Gastroesophageal sphincter (tissue), 3 donors: Measurements from ENCODE around the gene MUC20.

Experiments used
- EP300 ChIP-seq: sonication (generic); formaldehyde crosslinking; IDR thresholded peaks from one replicate; pipeline ENCODE4 v1.6.1; 2017; ENCODE audit warnings: antibody characterized with exemption, mild to moderate bottlenecking
- POLR2A ChIP-seq, 2 donors: fragments of 450-650 bp; IDR thresholded peaks; one replicate each; pipeline ENCODE4 v1.6.1; 2017; ENCODE audit warnings: antibody characterized with exemption in 2 of 2, mild to moderate bottlenecking in 2 of 2, moderate library complexity in 1 of 2
- POLR2AphosphoS5 ChIP-seq: sonication (generic); formaldehyde crosslinking; IDR thresholded peaks from one replicate; pipeline ENCODE4 v1.6.1; 2017; ENCODE audit warnings: antibody characterized with exemption
- TF ChIP-seq, protein P1 (sequence below), 4 experiments: fragments of 200-600 bp in 2 of 4; fragments of 450-650 bp in 2 of 4; sonication (generic) in 1 of 4; IDR thresholded peaks; one replicate each; pipeline ENCODE4 v1.5.1; 2017 to 2019; ENCODE audit warnings: antibody characterized with exemption in 4 of 4, mild to moderate bottlenecking in 2 of 4, moderate library complexity in 2 of 4

DNA sequence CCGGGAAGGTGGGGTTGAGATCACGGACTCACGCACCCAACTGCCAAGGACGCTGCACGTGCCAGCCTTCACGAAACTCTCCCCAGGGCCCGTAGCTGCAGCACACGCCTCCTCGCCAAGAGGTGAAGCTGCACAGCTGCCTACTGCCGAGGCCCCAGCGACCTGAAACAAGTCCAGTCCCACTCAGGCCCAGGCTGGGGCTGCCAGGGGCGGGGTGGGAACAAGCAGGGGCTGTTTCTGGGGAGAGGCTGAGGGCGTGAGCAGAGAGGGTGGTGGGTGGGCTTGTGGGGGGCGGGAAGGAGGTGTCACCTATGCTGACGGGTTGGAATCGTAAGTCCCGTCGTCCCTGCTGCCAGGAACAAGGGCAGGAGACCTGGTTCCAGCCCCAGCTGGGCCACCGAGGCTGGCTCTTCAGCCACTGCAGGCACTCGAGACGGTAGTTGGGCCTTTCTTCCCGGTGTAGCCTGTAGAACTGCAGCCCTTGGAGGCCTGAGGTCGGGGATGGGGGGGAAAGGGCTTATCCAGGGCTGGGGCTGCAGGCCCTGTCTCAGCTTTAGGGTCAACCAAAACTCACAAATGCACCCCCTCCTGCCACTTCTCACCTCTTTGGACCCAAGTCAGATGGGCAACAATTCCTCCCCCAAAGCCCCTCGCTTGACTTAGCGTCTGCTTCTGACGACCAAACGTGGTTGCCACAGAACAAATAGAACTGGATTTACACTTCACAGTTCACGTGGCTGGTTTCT, 44.4 kb downstream of the MUC20 start:
- TF ChIP-seq, protein P1, sequence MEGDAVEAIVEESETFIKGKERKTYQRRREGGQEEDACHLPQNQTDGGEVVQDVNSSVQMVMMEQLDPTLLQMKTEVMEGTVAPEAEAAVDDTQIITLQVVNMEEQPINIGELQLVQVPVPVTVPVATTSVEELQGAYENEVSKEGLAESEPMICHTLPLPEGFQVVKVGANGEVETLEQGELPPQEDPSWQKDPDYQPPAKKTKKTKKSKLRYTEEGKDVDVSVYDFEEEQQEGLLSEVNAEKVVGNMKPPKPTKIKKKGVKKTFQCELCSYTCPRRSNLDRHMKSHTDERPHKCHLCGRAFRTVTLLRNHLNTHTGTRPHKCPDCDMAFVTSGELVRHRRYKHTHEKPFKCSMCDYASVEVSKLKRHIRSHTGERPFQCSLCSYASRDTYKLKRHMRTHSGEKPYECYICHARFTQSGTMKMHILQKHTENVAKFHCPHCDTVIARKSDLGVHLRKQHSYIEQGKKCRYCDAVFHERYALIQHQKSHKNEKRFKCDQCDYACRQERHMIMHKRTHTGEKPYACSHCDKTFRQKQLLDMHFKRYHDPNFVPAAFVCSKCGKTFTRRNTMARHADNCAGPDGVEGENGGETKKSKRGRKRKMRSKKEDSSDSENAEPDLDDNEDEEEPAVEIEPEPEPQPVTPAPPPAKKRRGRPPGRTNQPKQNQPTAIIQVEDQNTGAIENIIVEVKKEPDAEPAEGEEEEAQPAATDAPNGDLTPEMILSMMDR (IDR thresholded peaks at IDR 0.05), result no peak
- TF ChIP-seq POLR2A (IDR thresholded peaks at IDR 0.05) (no peak), POLR2AphosphoS5 (no peak), EP300 (no peak)
